IPS DF 6.9 (cell line): ENCODE data around the gene TEDDM1.
"Not testable (repeated sequence)": the region's sequence is repeated elsewhere in the genome, so short reads cannot be mapped to it uniquely, and the experiment has no call there.

Experiments
- DNase-seq: peaks from one replicate; pipeline ENCODE4 v3.0.0-alpha.2; 2013; ENCODE audit warnings: low read depth, low spot score
- H3K27ac ChIP-seq: one replicate; pipeline ENCODE4 v1.5.1; 2013; ENCODE audit warnings: low read length, control low read depth
- H3K27me3 ChIP-seq: 2 replicates; pipeline ENCODE4 v1.6.1; 2013; ENCODE audit warnings: mild to moderate bottlenecking, low read length; ENCODE audit not compliant: control insufficient read depth, insufficient read depth
- H3K36me3 ChIP-seq: 2 replicates; pipeline ENCODE4 v1.6.1; 2013; ENCODE audit warnings: low read length; ENCODE audit not compliant: control insufficient read depth, insufficient read depth
- H3K4me1 ChIP-seq: 2 replicates; pipeline ENCODE4 v1.6.1; 2013; ENCODE audit warnings: low read length; ENCODE audit not compliant: control insufficient read depth, insufficient read depth
- H3K4me3 ChIP-seq: 2 replicates; pipeline ENCODE4 v1.5.1; 2013; ENCODE audit warnings: mild to moderate bottlenecking, low read length
- H3K9me3 ChIP-seq: 2 replicates; pipeline ENCODE4 v1.6.1; 2013; ENCODE audit warnings: low read length, inconsistent platforms; ENCODE audit not compliant: control insufficient read depth, insufficient read depth
- WGBS: extraction: QIAGEN DNeasy Blood & Tissue Kit; methylation state at CpG from one replicate; pipeline ENCODE4 v1.1.7; 2013; ENCODE audit warnings: mixed read lengths, missing lambda C conversion rate; ENCODE audit not compliant: insufficient read length, insufficient coverage; 5-methylcytosine and 5-hydroxymethylcytosine counted together

Gene TEDDM1

GRCh38 chr1:182381962-182382819 lies 18.3 kb downstream of the TEDDM1 start:
- no CpG with 5 or more reads among the region's 9 CpGs for WGBS
- H3K4me1 ChIP-seq: no peaks in the 10 kb centered on the region
- H3K27me3 ChIP-seq: no peaks in the 10 kb centered on the region
- peaks cover 42% of the 10 kb centered on the region for H3K36me3 ChIP-seq
- no peak for DNase-seq
- no peak overlapping the region for H3K27ac ChIP-seq
- H3K4me3 ChIP-seq: no peak overlapping the region
- H3K9me3 ChIP-seq: no peaks in the 10 kb centered on the region

- Histone ChIP-seq H3K4me3 (no peak overlapping the region), H3K4me1 (no peaks in the 10 kb centered on the region), H3K9me3 (no peaks in the 10 kb centered on the region), H3K36me3 (peaks cover 24% of the 10 kb centered on the region; the same call in 1 of the 2 replicates), H3K27me3 (no peaks in the 10 kb centered on the region), H3K27ac (no peak overlapping the region)
- no CpG with 5 or more reads among the region's 4 CpGs for WGBS
- DNase-seq: no peak
Observed at GRCh38 chr1:182380199-182380598, 20.3 kb downstream of the TEDDM1 start.

- H3K36me3 ChIP-seq: peaks cover 22% of the 10 kb centered on the region; the same call in 1 of the 2 replicates
- not testable (repeated sequence) for H3K27ac ChIP-seq, H3K9me3 ChIP-seq, DNase-seq, H3K4me1 ChIP-seq, H3K4me3 ChIP-seq, H3K27me3 ChIP-seq
- no CpG with 5 or more reads among the region's 7 CpGs for WGBS
Observed at GRCh38 chr1:182379781-182380180, 20.7 kb downstream of the TEDDM1 start.

GRCh38 chr1:182376936-182377574 lies 23.4 kb downstream of the TEDDM1 start:
- DNase-seq: no peak
- Histone ChIP-seq H3K9me3 (no peaks in the 10 kb centered on the region), H3K27me3 (no peaks in the 10 kb centered on the region), H3K27ac (no peak overlapping the region), H3K4me1 (no peaks in the 10 kb centered on the region), H3K36me3 (peaks cover 3% of the 10 kb centered on the region; the same call in 1 of the 2 replicates), H3K4me3 (no peak overlapping the region)

- Histone ChIP-seq H3K4me3 (no peak overlapping the region), H3K4me1 (no peaks in the 10 kb centered on the region), H3K36me3 (no peaks in the 10 kb centered on the region), H3K27ac (no peak overlapping the region), H3K27me3 (no peaks in the 10 kb centered on the region), H3K9me3 (no peaks in the 10 kb centered on the region)
- no CpG with 5 or more reads among the region's 5 CpGs for WGBS
- no peak for DNase-seq
Observed at GRCh38 chr1:182374101-182374834, 26.2 kb downstream of the TEDDM1 start.

- Histone ChIP-seq H3K27me3 (no peaks in the 10 kb centered on the region), H3K9me3 (no peaks in the 10 kb centered on the region), H3K4me1 (no peaks in the 10 kb centered on the region), H3K36me3 (no peaks in the 10 kb centered on the region), H3K27ac (no peak overlapping the region), H3K4me3 (no peak overlapping the region)
- DNase-seq: no peak
- WGBS: no CpG with 5 or more reads among the region's 3 CpGs
Observed at GRCh38 chr1:182370532-182370931, 29.9 kb downstream of the TEDDM1 start.

- Histone ChIP-seq H3K27me3 (no peaks in the 10 kb centered on the region), H3K27ac (no peak overlapping the region), H3K4me3 (no peak overlapping the region), H3K36me3 (no peaks in the 10 kb centered on the region), H3K4me1 (no peaks in the 10 kb centered on the region), H3K9me3 (no peaks in the 10 kb centered on the region)
- no CpG with 5 or more reads among the region's 4 CpGs for WGBS
- no peak for DNase-seq
Observed at GRCh38 chr1:182368903-182369302, 31.6 kb downstream of the TEDDM1 start.

GRCh38 chr1:182368358-182368757 lies 32.1 kb downstream of the TEDDM1 start:
- no CpG with 5 or more reads among the region's 4 CpGs for WGBS
- H3K27ac ChIP-seq: no peak overlapping the region
- no peaks in the 10 kb centered on the region for H3K4me1 ChIP-seq
- no peaks in the 10 kb centered on the region for H3K9me3 ChIP-seq
- H3K4me3 ChIP-seq: no peak overlapping the region
- no peaks in the 10 kb centered on the region for H3K36me3 ChIP-seq
- DNase-seq: no peak
- H3K27me3 ChIP-seq: no peaks in the 10 kb centered on the region

- no peaks in the 10 kb centered on the region for H3K27me3 ChIP-seq
- no peak for DNase-seq
- H3K4me3 ChIP-seq: no peak overlapping the region
- no peaks in the 10 kb centered on the region for H3K36me3 ChIP-seq
- no peak overlapping the region for H3K27ac ChIP-seq
- no peaks in the 10 kb centered on the region for H3K9me3 ChIP-seq
- 0 out of 2 replicates have a peak, but pooled peaks cover 2% of the 10 kb centered on the region for H3K4me1 ChIP-seq
- no CpG with 5 or more reads among the region's 2 CpGs for WGBS
Observed at GRCh38 chr1:182367926-182368325, 32.5 kb downstream of the TEDDM1 start.

GRCh38 chr1:182366596-182366995 lies 33.9 kb downstream of the TEDDM1 start:
- Histone ChIP-seq H3K27me3 (no peaks in the 10 kb centered on the region), H3K4me3 (no peak overlapping the region), H3K27ac (no peak overlapping the region), H3K4me1 (0 out of 2 replicates have a peak, but pooled peaks cover 3% of the 10 kb centered on the region), H3K9me3 (no peaks in the 10 kb centered on the region), H3K36me3 (no peaks in the 10 kb centered on the region)
- DNase-seq: no peak
- no CpG with 5 or more reads among the region's 2 CpGs for WGBS
